Stimulated activated naive CD8-positive, alpha-beta T cell treated with anti-CD3 and anti-CD28 coated beads, Interleukin-15, amount 100 ng/mL, for 72 hours (primary cell): ENCODE results near the gene EIF1AD.
A peak's percentile ranks its signal among the peaks of the same experiment; 100 is the strongest.
"Not testable (repeated sequence)": the region's sequence is repeated elsewhere in the genome, so short reads cannot be mapped to it uniquely, and the experiment has no call there.

Experiments used
- ATAC-seq: fragments of 150-1000 bp; cut with Tn5 transposase; 2 replicates; pipeline ENCODE4 v1.10.0; 2021; ENCODE audit warnings: mild to moderate bottlenecking, moderate library complexity
- DNase-seq, 2 donors: peaks; one replicate each; pipeline ENCODE4 v3.0.0; 2021 to 2022
- H3K27ac Mint-ChIP-seq, 2 donors: one replicate each; pipeline ENCODE4 v1.8.0; 2022; ENCODE audit warnings: mild to moderate bottlenecking in 2 of 2, mixed read lengths in 2 of 2, moderate library complexity in 2 of 2
- H3K27me3 Mint-ChIP-seq: one replicate; pipeline ENCODE4 v1.8.0; 2022; ENCODE audit warnings: mixed read lengths
- H3K4me1 Mint-ChIP-seq: one replicate; pipeline ENCODE4 v1.8.0; 2022; ENCODE audit warnings: mild to moderate bottlenecking, mixed read lengths
- H3K4me3 Mint-ChIP-seq, 2 donors: one replicate each; pipeline ENCODE4 v1.8.0; 2022; ENCODE audit warnings: mild to moderate bottlenecking in 2 of 2, mixed read lengths in 2 of 2, moderate library complexity in 1 of 2
- H3K9me3 Mint-ChIP-seq, 2 donors: one replicate each; pipeline ENCODE4 v1.8.0; 2022; ENCODE audit warnings: mixed read lengths in 2 of 2

The EIF1AD gene

GRCh38 chr11:65972116-65972515, 29.8 kb downstream of the EIF1AD start:
- no peak for DNase-seq
- no peaks in the 10 kb centered on the region for H3K9me3 Mint-ChIP-seq
- H3K27ac Mint-ChIP-seq = no peak overlapping the region
- H3K4me3 Mint-ChIP-seq = no peak overlapping the region
- ATAC-seq = no peak
- H3K27me3 Mint-ChIP-seq = no peaks in the 10 kb centered on the region
- peaks cover 19% of the 10 kb centered on the region for H3K4me1 Mint-ChIP-seq

- Mint-ChIP-seq H3K4me1 (peaks cover 27% of the 10 kb centered on the region), H3K27ac (peak overlapping the region; percentile 53 to 96), H3K9me3 (no peaks in the 10 kb centered on the region), H3K27me3 (no peaks in the 10 kb centered on the region), H3K4me3 (no peak overlapping the region)
- ATAC-seq (no peak), DNase-seq (no peak)
Measured at GRCh38 chr11:65968600-65969482, 33.1 kb downstream of the EIF1AD start.

GRCh38 chr11:65967329-65967934, 34.5 kb downstream of the EIF1AD start:
- peaks cover 41% of the 10 kb centered on the region for H3K4me1 Mint-ChIP-seq
- no peaks in the 10 kb centered on the region for H3K27me3 Mint-ChIP-seq
- H3K9me3 Mint-ChIP-seq = no peaks in the 10 kb centered on the region
- H3K27ac Mint-ChIP-seq = peak overlapping the region in 1 of 2 donors; percentile 35
- ATAC-seq = no peak
- no peak overlapping the region for H3K4me3 Mint-ChIP-seq
- no peak for DNase-seq

GRCh38 chr11:65965986-65966762, 35.8 kb downstream of the EIF1AD start:
- peak overlapping the region in 1 of 2 donors; percentile 80 for H3K27ac Mint-ChIP-seq
- ATAC-seq (no peak), DNase-seq (no peak)
- peaks cover 50% of the 10 kb centered on the region for H3K4me1 Mint-ChIP-seq
- H3K4me3 Mint-ChIP-seq = no peak overlapping the region
- no peaks in the 10 kb centered on the region for H3K9me3 Mint-ChIP-seq
- no peaks in the 10 kb centered on the region for H3K27me3 Mint-ChIP-seq

GRCh38 chr11:65964906-65965305, 37.1 kb downstream of the EIF1AD start:
- DNase-seq (no peak), ATAC-seq (no peak)
- peaks cover 52% of the 10 kb centered on the region for H3K4me1 Mint-ChIP-seq
- H3K27ac Mint-ChIP-seq = peak overlapping the region in 1 of 2 donors; percentile 94
- H3K4me3 Mint-ChIP-seq = no peak overlapping the region
- no peaks in the 10 kb centered on the region for H3K27me3 Mint-ChIP-seq
- H3K9me3 Mint-ChIP-seq = no peaks in the 10 kb centered on the region

GRCh38 chr11:65962141-65962564, 39.8 kb downstream of the EIF1AD start:
- Mint-ChIP-seq H3K27me3 (no peaks in the 10 kb centered on the region), H3K4me1 (peaks cover 57% of the 10 kb centered on the region), H3K9me3 (no peaks in the 10 kb centered on the region), H3K27ac (peak overlapping the region; percentile 81 to 89), H3K4me3 (peak overlapping the region; percentile 93 to 98)
- no peak for ATAC-seq
- no peak for DNase-seq

- H3K4me1 Mint-ChIP-seq = peaks cover 64% of the 10 kb centered on the region
- peak; percentile 96 for ATAC-seq
Measured at GRCh38 chr11:65961267-65962140, 40.5 kb downstream of the EIF1AD start, which contains the start of gene SART1. TSS of gene SART1 (plus strand) at chr11:65961734. CDS start at chr11:65961781, 47 bp downstream.

GRCh38 chr11:65960824-65961266, 41.1 kb downstream of the EIF1AD start:
- peak; percentile 21 for ATAC-seq
- Mint-ChIP-seq H3K27me3 (no peaks in the 10 kb centered on the region), H3K9me3 (no peaks in the 10 kb centered on the region), H3K27ac (peak overlapping the region; percentile 98 to 99), H3K4me1 (peaks cover 68% of the 10 kb centered on the region), H3K4me3 (peak overlapping the region; percentile 93 to 98)
- DNase-seq = no peak

More at GRCh38 chr11:65961267-65962140, 40.5 kb downstream of the EIF1AD start, which contains the start of gene SART1:
- Mint-ChIP-seq H3K27ac (peak within 1 kb of the TSS; percentile 98 to 99), H3K9me3 (no peaks in the 10 kb centered on the region), H3K27me3 (no peaks in the 10 kb centered on the region), H3K4me3 (peak within 1 kb of the TSS; percentile 93 to 98)
- peak; percentile 93 to 97 for DNase-seq

- Mint-ChIP-seq H3K4me3 (no peak overlapping the region), H3K27ac (peak overlapping the region in 1 of 2 donors; percentile 85), H3K27me3 (no peaks in the 10 kb centered on the region), H3K9me3 (no peaks in the 10 kb centered on the region), H3K4me1 (peaks cover 58% of the 10 kb centered on the region)
- ATAC-seq = no peak
- DNase-seq = no peak
Measured at GRCh38 chr11:65958774-65959420, 43.1 kb downstream of the EIF1AD start.

- no peak overlapping the region for H3K4me3 Mint-ChIP-seq
- H3K9me3 Mint-ChIP-seq = no peaks in the 10 kb centered on the region
- H3K27me3 Mint-ChIP-seq = no peaks in the 10 kb centered on the region
- ATAC-seq (no peak), DNase-seq (no peak)
- H3K4me1 Mint-ChIP-seq = peaks cover 52% of the 10 kb centered on the region
- peak overlapping the region in 1 of 2 donors; percentile 48 for H3K27ac Mint-ChIP-seq
Measured at GRCh38 chr11:65958291-65958690, 43.7 kb downstream of the EIF1AD start.

- DNase-seq (no peak), ATAC-seq (no peak)
- Mint-ChIP-seq H3K27ac (no peak overlapping the region), H3K4me1 (peaks cover 25% of the 10 kb centered on the region), H3K9me3 (no peaks in the 10 kb centered on the region), H3K27me3 (no peaks in the 10 kb centered on the region), H3K4me3 (no peak overlapping the region)
Measured at GRCh38 chr11:65954771-65955170, 47.2 kb downstream of the EIF1AD start.

- no peaks in the 10 kb centered on the region for H3K27me3 Mint-ChIP-seq
- DNase-seq = no peak
- H3K9me3 Mint-ChIP-seq = no peaks in the 10 kb centered on the region
- no peak overlapping the region for H3K27ac Mint-ChIP-seq
- H3K4me1 Mint-ChIP-seq = peaks cover 24% of the 10 kb centered on the region
- H3K4me3 Mint-ChIP-seq = no peak overlapping the region
- ATAC-seq = no peak
Measured at GRCh38 chr11:65953471-65953870, 48.5 kb downstream of the EIF1AD start.

- H3K27ac Mint-ChIP-seq = no peak overlapping the region
- H3K9me3 Mint-ChIP-seq = no peaks in the 10 kb centered on the region
- ATAC-seq = no peak
- DNase-seq = no peak
- no peaks in the 10 kb centered on the region for H3K27me3 Mint-ChIP-seq
- peaks cover 10% of the 10 kb centered on the region for H3K4me1 Mint-ChIP-seq
- H3K4me3 Mint-ChIP-seq = no peak overlapping the region
Measured at GRCh38 chr11:65952052-65952521, 49.9 kb downstream of the EIF1AD start.

- H3K9me3 Mint-ChIP-seq, H3K27ac Mint-ChIP-seq, DNase-seq, H3K27me3 Mint-ChIP-seq, H3K4me3 Mint-ChIP-seq, H3K4me1 Mint-ChIP-seq, ATAC-seq: not testable (repeated sequence)
Measured at GRCh38 chr11:65951641-65952040, 50.3 kb downstream of the EIF1AD start.
